ENCODE measurements around the gene AMOTL1. TPM values are rescaled to one million over a fixed set of nuclear protein-coding genes. Genes with fewer than 3 reads are reported as not detected.

The AMOTL1 gene
- polyA plus RNA-seq, 1 of the 3 experiments (the other 2 are of a cell fraction), result 10.7 TPM

GRCh38 chr11:94802501-94802900 is 34.3 kb downstream of the AMOTL1 start:
- no peak for DNase-seq
- peaks cover 0 to 22% of the 10 kb centered on the region in 2 experiments; a peak in 3 of 4 replicates for H3K4me1 ChIP-seq (ENCODE audit: control insufficient read depth in 1 of 2, insufficient read depth in 2 of 2, low read depth in 1 of 2, low read length in 1 of 2)
- H3K9me3 ChIP-seq, result no peaks in the 10 kb centered on the region
- WGBS (ENCODE audit: low lambda C conversion rate), result 95% methylated on average over 4 of the region's 5 CpGs
- H2AFZ ChIP-seq (ENCODE audit: low read depth), result no peak overlapping the region
- H3K27ac ChIP-seq (ENCODE audit: low read depth in 2 of 2, low read length in 1 of 2), result no peak overlapping the region
- H3K27me3 ChIP-seq (ENCODE audit: insufficient read depth), result no peaks in the 10 kb centered on the region
- peaks cover 39 to 42% of the 10 kb centered on the region in 2 experiments for H3K36me3 ChIP-seq (replicated peaks in 1 of 2; ENCODE audit: control insufficient read depth in 1 of 2, insufficient read depth in 2 of 2, low read length in 1 of 2)
- no peak overlapping the region for H3K4me3 ChIP-seq (ENCODE audit: low read depth in 2 of 2, low read length in 1 of 2)
- no peaks in the 10 kb centered on the region for H3K9me2 ChIP-seq
- H3K79me2 ChIP-seq (ENCODE audit: insufficient read depth), result peaks cover 87% of the 10 kb centered on the region
- no peak overlapping the region for H3K9ac ChIP-seq
- CTCF ChIA-PET, result interaction anchor here (0.7 kb wide), 1 partner anchor 16 kb away, joined by 3 read pairs; no protein-coding TSS in a partner anchor
- POLR2A ChIA-PET, result no interaction called here
- no peak for TF ChIP-seq NFIC (IDR thresholded peaks at IDR 0.05; ENCODE audit: borderline replicate concordance)
- no peak for TF ChIP-seq REST (IDR thresholded peaks at IDR 0.05; ENCODE audit: low read depth, low read length)
- TF ChIP-seq RXRA (IDR thresholded peaks at IDR 0.05; ENCODE audit: borderline replicate concordance, low read depth), result no peak
- no peak for TF ChIP-seq RFX5 (IDR thresholded peaks at IDR 0.05; ENCODE audit: low read length)
- no peak for TF ChIP-seq USF1 (IDR thresholded peaks at IDR 0.05; ENCODE audit: borderline replicate concordance, low read depth)
- no peak for TF ChIP-seq GATA2 (CRISPR knock-in tag; IDR thresholded peaks at IDR 0.05)
- TF ChIP-seq RCOR1 (IDR thresholded peaks at IDR 0.05; ENCODE audit: low read length), result no peak
- peaks cover 9% of the 10 kb centered on the region for H3F3A ChIP-seq (replicated peaks; ENCODE audit: insufficient read depth)
- no peak overlapping the region for H3K4me2 ChIP-seq
- H4K20me1 ChIP-seq (ENCODE audit: insufficient read depth), result peaks cover 8% of the 10 kb centered on the region; the same call in 1 of the 2 replicates

GRCh38 chr11:94803491-94803890 is 35.3 kb downstream of the AMOTL1 start:
- no peaks in the 10 kb centered on the region for H3K9me2 ChIP-seq
- no peak overlapping the region for H3K27ac ChIP-seq (ENCODE audit: low read depth in 2 of 2, low read length in 1 of 2)
- H3K79me2 ChIP-seq (ENCODE audit: insufficient read depth), result peaks cover 81% of the 10 kb centered on the region
- no peak overlapping the region for H2AFZ ChIP-seq (ENCODE audit: low read depth)
- no peak overlapping the region for H3K4me2 ChIP-seq
- POLR2A ChIA-PET, result no interaction called here
- TF ChIP-seq GATA2 (CRISPR knock-in tag; IDR thresholded peaks at IDR 0.05), result no peak
- TF ChIP-seq EZH2phosphoT487 (IDR thresholded peaks at IDR 0.05; ENCODE audit: borderline replicate concordance, low read depth), result no peak
- no peak for TF ChIP-seq ELF1 (IDR thresholded peaks at IDR 0.05)
- TF ChIP-seq YY1 (IDR thresholded peaks at IDR 0.05; ENCODE audit: low read depth), result no peak
- no peak for TF ChIP-seq EP300 (IDR thresholded peaks at IDR 0.05; ENCODE audit: borderline replicate concordance in 1 of 2, low read depth in 1 of 2, low read length in 1 of 2)
- peaks cover 8% of the 10 kb centered on the region; the same call in 1 of the 2 replicates for H4K20me1 ChIP-seq (ENCODE audit: insufficient read depth)
- H3K4me3 ChIP-seq (ENCODE audit: low read depth in 2 of 2, low read length in 1 of 2), result no peak overlapping the region
- DNase-seq, result no peak
- peaks cover 38 to 41% of the 10 kb centered on the region in 2 experiments for H3K36me3 ChIP-seq (replicated peaks in 1 of 2; ENCODE audit: control insufficient read depth in 1 of 2, insufficient read depth in 2 of 2, low read length in 1 of 2)
- H3K27me3 ChIP-seq (ENCODE audit: insufficient read depth), result no peaks in the 10 kb centered on the region
- CTCF ChIA-PET, result interaction anchor here (0.8 kb wide), 1 partner anchor 180 kb away, joined by 4 read pairs; no protein-coding TSS in a partner anchor
- no peaks in the 10 kb centered on the region for H3K9me3 ChIP-seq
- H3K4me1 ChIP-seq (ENCODE audit: control insufficient read depth in 1 of 2, insufficient read depth in 2 of 2, low read depth in 1 of 2, low read length in 1 of 2), result peaks cover 0 to 22% of the 10 kb centered on the region in 2 experiments; a peak in 3 of 4 replicates
- H3K9ac ChIP-seq, result no peak overlapping the region
- H3F3A ChIP-seq (replicated peaks; ENCODE audit: insufficient read depth), result peaks cover 9% of the 10 kb centered on the region
